Measurements from ENCODE around the gene SUCLG2. TPM values are rescaled to one million over a fixed set of nuclear protein-coding genes. Genes with fewer than 3 reads are reported as not detected.

SUCLG2 gene
- total RNA-seq, 1 experiment from 2014 or later = 33.8 TPM

- no peak for DNase-seq (ENCODE audit: low spot score)
Measured at GRCh38 chr3:67509471-67510075, 144.8 kb downstream of the SUCLG2 start.

- no peak for DNase-seq (ENCODE audit: low spot score)
Measured at GRCh38 chr3:67507584-67507983, 146.8 kb downstream of the SUCLG2 start.

- DNase-seq (ENCODE audit: low spot score) = no peak
Measured at GRCh38 chr3:67500709-67501108, 153.7 kb downstream of the SUCLG2 start.

- DNase-seq (ENCODE audit: low spot score) = no peak
Measured at GRCh38 chr3:67497746-67498145, 156.7 kb downstream of the SUCLG2 start.

GRCh38 chr3:67495751-67496150, 158.7 kb downstream of the SUCLG2 start:
- no peak for DNase-seq (ENCODE audit: low spot score)

GRCh38 chr3:67493808-67494207, 160.6 kb downstream of the SUCLG2 start:
- no peak for DNase-seq (ENCODE audit: low spot score)

GRCh38 chr3:67490658-67491057, 163.8 kb downstream of the SUCLG2 start:
- no peak for DNase-seq (ENCODE audit: low spot score)

- no peak for DNase-seq (ENCODE audit: low spot score)
Measured at GRCh38 chr3:67489816-67490215, 164.6 kb downstream of the SUCLG2 start.

GRCh38 chr3:67487564-67488114, 166.8 kb downstream of the SUCLG2 start:
- no peak for DNase-seq (ENCODE audit: low spot score)

GRCh38 chr3:67486883-67487282, 167.5 kb downstream of the SUCLG2 start:
- no peak for DNase-seq (ENCODE audit: low spot score)

- DNase-seq (ENCODE audit: low spot score) = no peak
Measured at GRCh38 chr3:67484085-67484484, 170.3 kb downstream of the SUCLG2 start.

GRCh38 chr3:67481126-67481525, 173.3 kb downstream of the SUCLG2 start:
- DNase-seq (ENCODE audit: low spot score) = no peak

- no peak for DNase-seq (ENCODE audit: low spot score)
Measured at GRCh38 chr3:67478423-67478822, 176.0 kb downstream of the SUCLG2 start.

- no peak for DNase-seq (ENCODE audit: low spot score)
Measured at GRCh38 chr3:67474311-67474710, 180.1 kb downstream of the SUCLG2 start.

- no peak for DNase-seq (ENCODE audit: low spot score)
Measured at GRCh38 chr3:67472674-67473201, 181.7 kb downstream of the SUCLG2 start.

GRCh38 chr3:67470207-67470606, 184.2 kb downstream of the SUCLG2 start:
- DNase-seq (ENCODE audit: low spot score) = no peak

GRCh38 chr3:67468511-67468910, 185.9 kb downstream of the SUCLG2 start:
- DNase-seq (ENCODE audit: low spot score) = peak; percentile 23

GRCh38 chr3:67463656-67464055, 190.8 kb downstream of the SUCLG2 start:
- no peak for DNase-seq (ENCODE audit: low spot score)

GRCh38 chr3:67462187-67462586, 192.2 kb downstream of the SUCLG2 start:
- no peak for DNase-seq (ENCODE audit: low spot score)

GRCh38 chr3:67461667-67462142, 192.7 kb downstream of the SUCLG2 start:
- DNase-seq (ENCODE audit: low spot score) = no peak

- no peak for DNase-seq (ENCODE audit: low spot score)
Measured at GRCh38 chr3:67460841-67461510, 193.4 kb downstream of the SUCLG2 start.

GRCh38 chr3:67459796-67460195, 194.6 kb downstream of the SUCLG2 start:
- DNase-seq (ENCODE audit: low spot score) = no peak

Data from H4 (cell line).